Muscle of leg (tissue), 11 donors: ENCODE measurements around the gene CCDC81. TPM values are rescaled to one million over a fixed set of nuclear protein-coding genes. Genes with fewer than 3 reads are reported as not detected.

ENCODE experiments used
- DNase-seq: peaks from one replicate; pipeline ENCODE4 v3.0.0; 2013
- H3K27ac ChIP-seq: one replicate; pipeline ENCODE4 v1.5.1; 2013; ENCODE audit warnings: mild to moderate bottlenecking, low read length, control low read depth
- H3K27me3 ChIP-seq: one replicate; pipeline ENCODE4 v1.6.1; 2013; ENCODE audit warnings: low read length; ENCODE audit not compliant: control insufficient read depth, insufficient read depth
- H3K36me3 ChIP-seq: one replicate; pipeline ENCODE4 v1.6.1; 2013; ENCODE audit warnings: low read length; ENCODE audit not compliant: control insufficient read depth, insufficient read depth
- H3K4me1 ChIP-seq: one replicate; pipeline ENCODE4 v1.6.1; 2013; ENCODE audit warnings: low read length; ENCODE audit not compliant: control insufficient read depth, insufficient read depth
- H3K4me3 ChIP-seq: one replicate; pipeline ENCODE4 v1.5.1; 2013; ENCODE audit warnings: low read length, control low read depth
- H3K9me3 ChIP-seq: replicated peaks from 2 replicates; pipeline ENCODE4 v1.6.1; 2013; ENCODE audit warnings: low read depth, low read length; ENCODE audit not compliant: control insufficient read depth
- WGBS: methylation state at CpG from one replicate; pipeline ENCODE4 v1.1.5; 2013; ENCODE audit warnings: missing lambda C conversion rate; ENCODE audit not compliant: insufficient coverage; 5-methylcytosine and 5-hydroxymethylcytosine counted together
- polyA plus RNA-seq, 8 donors: library from polyadenylated mRNA; unstranded; fragments of 120-200 nt; gene quantifications; one replicate each; pipeline versions ENCODE4 v1.2.1 to v1.2.3, GENCODE V29; 2013; ENCODE audit warnings: inconsistent platforms in 1 of 8, low replicate concordance in 1 of 8; ENCODE audit not compliant: insufficient read length in 8 of 8, insufficient read depth in 1 of 8
- total RNA-seq: library from RNA; stranded (reverse); fragments of 120-200 nt; gene quantifications from one replicate; pipeline ENCODE4 v1.2.4, GENCODE V29; 2013

The CCDC81 gene
- total and polyA plus RNA-seq, 9 donors: 0.45 to 1.3 (median 0.82) TPM

- H3K4me3 ChIP-seq: no peak overlapping the region
- DNase-seq: no peak
- H3K4me1 ChIP-seq: peaks cover 26% of the 10 kb centered on the region
- no peaks in the 10 kb centered on the region for H3K27me3 ChIP-seq
- no peaks in the 10 kb centered on the region for H3K9me3 ChIP-seq
- WGBS: 58% methylated on average over 3 of the region's 9 CpGs
- H3K36me3 ChIP-seq: no peaks in the 10 kb centered on the region
- no peak overlapping the region for H3K27ac ChIP-seq
Measured at GRCh38 chr11:86460461-86461385, 86.0 kb downstream of the CCDC81 start.

- H3K27ac ChIP-seq: no peak overlapping the region
- no peaks in the 10 kb centered on the region for H3K27me3 ChIP-seq
- DNase-seq: no peak
- H3K9me3 ChIP-seq: no peaks in the 10 kb centered on the region
- H3K4me3 ChIP-seq: no peak overlapping the region
- H3K36me3 ChIP-seq: no peaks in the 10 kb centered on the region
- H3K4me1 ChIP-seq: peaks cover 22% of the 10 kb centered on the region
- WGBS: no CpG with 5 or more reads among the region's 1 CpG
Measured at GRCh38 chr11:86461892-86462291, 87.2 kb downstream of the CCDC81 start.

- H3K36me3 ChIP-seq: no peaks in the 10 kb centered on the region
- H3K9me3 ChIP-seq: no peaks in the 10 kb centered on the region
- peaks cover 22% of the 10 kb centered on the region for H3K4me1 ChIP-seq
- H3K27me3 ChIP-seq: no peaks in the 10 kb centered on the region
- 70% methylated on average over 4 of the region's 7 CpGs for WGBS
- no peak overlapping the region for H3K27ac ChIP-seq
- no peak for DNase-seq
- no peak overlapping the region for H3K4me3 ChIP-seq
Measured at GRCh38 chr11:86463120-86463519, 88.4 kb downstream of the CCDC81 start.

GRCh38 chr11:86463955-86464354 lies 89.3 kb downstream of the CCDC81 start:
- no peaks in the 10 kb centered on the region for H3K27me3 ChIP-seq
- H3K27ac ChIP-seq: no peak overlapping the region
- H3K36me3 ChIP-seq: no peaks in the 10 kb centered on the region
- H3K4me1 ChIP-seq: peaks cover 17% of the 10 kb centered on the region
- WGBS: 82% methylated on average over 5 of the region's 5 CpGs
- no peak overlapping the region for H3K4me3 ChIP-seq
- no peak for DNase-seq
- no peaks in the 10 kb centered on the region for H3K9me3 ChIP-seq

GRCh38 chr11:86464509-86465221 lies 90.0 kb downstream of the CCDC81 start:
- 95% methylated on average over 3 of the region's 5 CpGs for WGBS
- H3K36me3 ChIP-seq: no peaks in the 10 kb centered on the region
- H3K4me1 ChIP-seq: peaks cover 17% of the 10 kb centered on the region
- DNase-seq: no peak
- H3K9me3 ChIP-seq: no peaks in the 10 kb centered on the region
- H3K4me3 ChIP-seq: no peak overlapping the region
- no peaks in the 10 kb centered on the region for H3K27me3 ChIP-seq
- no peak overlapping the region for H3K27ac ChIP-seq

- Histone ChIP-seq H3K27ac (no peak overlapping the region), H3K9me3 (no peaks in the 10 kb centered on the region), H3K27me3 (no peaks in the 10 kb centered on the region), H3K36me3 (no peaks in the 10 kb centered on the region), H3K4me3 (no peak overlapping the region), H3K4me1 (peaks cover 2% of the 10 kb centered on the region)
- WGBS: no CpG with 5 or more reads among the region's 1 CpG
- no peak for DNase-seq
Measured at GRCh38 chr11:86468169-86468568, 93.5 kb downstream of the CCDC81 start.

- Histone ChIP-seq H3K9me3 (no peaks in the 10 kb centered on the region), H3K27me3 (no peaks in the 10 kb centered on the region)
Measured at GRCh38 chr11:86469491-86470388, 95.1 kb downstream of the CCDC81 start.

More at GRCh38 chr11:86469491-86470388, 95.1 kb downstream of the CCDC81 start:
- DNase-seq: peak; percentile 61
- no peaks in the 10 kb centered on the region for H3K36me3 ChIP-seq
- 49% methylated on average over 4 of the region's 5 CpGs for WGBS
- peaks cover 5% of the 10 kb centered on the region for H3K4me1 ChIP-seq
- H3K27ac ChIP-seq: no peak overlapping the region
- H3K4me3 ChIP-seq: no peak overlapping the region

Other genes starting within 250 kb of the CCDC81 start
- 14.3 TPM for gene EED, start 130.1 kb upstream of the CCDC81 start, total RNA-seq
- 10 to 100 TPM; 18.5 to 24.9 (median 20.4) TPM for gene EED, start 130.1 kb upstream of the CCDC81 start, polyA plus RNA-seq
- 60.9 TPM for gene HIKESHI, start 72.6 kb upstream of the CCDC81 start, total RNA-seq
- 10 to 100 TPM; 32.5 to 45.2 (median 35.7) TPM for gene HIKESHI, start 72.6 kb upstream of the CCDC81 start, polyA plus RNA-seq